ENCODE results near the gene RAPGEF6. TPM values are rescaled to one million over a fixed set of nuclear protein-coding genes. Genes with fewer than 3 reads are reported as not detected.

RAPGEF6 gene
- polyA plus RNA-seq, 1 experiment: 13.1 TPM

DNA sequence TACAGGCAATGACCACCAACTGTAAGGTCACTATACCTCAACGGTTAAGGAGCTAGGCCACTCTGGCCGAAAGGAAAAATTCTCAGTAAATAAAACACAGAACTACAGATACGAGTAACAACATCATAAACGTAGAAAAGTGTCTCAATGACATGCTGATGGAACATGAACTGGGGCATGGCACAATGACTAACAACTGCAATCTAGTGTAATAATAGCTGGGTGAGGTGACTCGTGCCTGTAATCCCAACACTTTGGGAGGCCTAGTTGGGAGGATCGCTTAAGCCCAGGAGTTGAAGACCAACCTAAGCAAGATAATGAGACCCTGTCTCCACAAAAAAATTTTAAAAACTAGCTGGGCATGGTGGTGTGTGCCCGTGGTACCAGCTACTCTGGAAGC is 9.8 kb upstream of the RAPGEF6 start:
- Histone ChIP-seq H3K4me3 (ENCODE audit: low read depth, low read length) (no peak overlapping the region), H3K27ac (ENCODE audit: low read depth, low read length) (no peak overlapping the region), H3K27me3 (ENCODE audit: control insufficient read depth, insufficient read depth, low read length) (no peaks in the 10 kb centered on the region), H3K9me3 (ENCODE audit: control insufficient read depth, insufficient read depth, low read length) (no peaks in the 10 kb centered on the region)
- CTCF ChIA-PET: no interaction called here
- TF ChIP-seq, protein P1, sequence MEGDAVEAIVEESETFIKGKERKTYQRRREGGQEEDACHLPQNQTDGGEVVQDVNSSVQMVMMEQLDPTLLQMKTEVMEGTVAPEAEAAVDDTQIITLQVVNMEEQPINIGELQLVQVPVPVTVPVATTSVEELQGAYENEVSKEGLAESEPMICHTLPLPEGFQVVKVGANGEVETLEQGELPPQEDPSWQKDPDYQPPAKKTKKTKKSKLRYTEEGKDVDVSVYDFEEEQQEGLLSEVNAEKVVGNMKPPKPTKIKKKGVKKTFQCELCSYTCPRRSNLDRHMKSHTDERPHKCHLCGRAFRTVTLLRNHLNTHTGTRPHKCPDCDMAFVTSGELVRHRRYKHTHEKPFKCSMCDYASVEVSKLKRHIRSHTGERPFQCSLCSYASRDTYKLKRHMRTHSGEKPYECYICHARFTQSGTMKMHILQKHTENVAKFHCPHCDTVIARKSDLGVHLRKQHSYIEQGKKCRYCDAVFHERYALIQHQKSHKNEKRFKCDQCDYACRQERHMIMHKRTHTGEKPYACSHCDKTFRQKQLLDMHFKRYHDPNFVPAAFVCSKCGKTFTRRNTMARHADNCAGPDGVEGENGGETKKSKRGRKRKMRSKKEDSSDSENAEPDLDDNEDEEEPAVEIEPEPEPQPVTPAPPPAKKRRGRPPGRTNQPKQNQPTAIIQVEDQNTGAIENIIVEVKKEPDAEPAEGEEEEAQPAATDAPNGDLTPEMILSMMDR (IDR thresholded peaks at IDR 0.05; ENCODE audit: low read depth, low read length): no peak
- POLR2A ChIA-PET: interaction anchor here (0.7 kb wide), 1 partner anchor 93 kb away, joined by 3 read pairs; no protein-coding TSS in a partner anchor
- DNase-seq (ENCODE audit: low read depth, low spot score): no peak

DNA sequence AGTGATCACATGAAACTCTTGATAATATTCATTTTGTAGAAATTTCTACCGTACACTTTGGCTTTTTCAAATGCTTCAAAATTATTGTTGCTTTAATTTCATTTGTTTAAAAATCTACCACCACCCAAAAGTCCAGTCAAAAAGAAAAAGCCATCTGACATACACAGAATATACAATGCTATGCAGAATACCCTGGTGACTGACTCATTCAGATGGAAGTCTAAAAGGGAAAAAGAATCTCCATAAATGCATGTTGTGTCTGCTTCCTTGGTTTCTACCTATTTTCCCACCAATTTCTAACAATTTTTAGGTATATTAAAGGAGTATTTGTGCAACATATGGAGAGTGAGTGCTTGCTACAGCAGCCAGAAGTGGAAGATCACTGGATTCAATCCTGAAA is 9.3 kb upstream of the RAPGEF6 start:
- no peak overlapping the region for H3K27ac ChIP-seq (ENCODE audit: low read depth, low read length)
- POLR2A ChIA-PET: no interaction called here

DNA sequence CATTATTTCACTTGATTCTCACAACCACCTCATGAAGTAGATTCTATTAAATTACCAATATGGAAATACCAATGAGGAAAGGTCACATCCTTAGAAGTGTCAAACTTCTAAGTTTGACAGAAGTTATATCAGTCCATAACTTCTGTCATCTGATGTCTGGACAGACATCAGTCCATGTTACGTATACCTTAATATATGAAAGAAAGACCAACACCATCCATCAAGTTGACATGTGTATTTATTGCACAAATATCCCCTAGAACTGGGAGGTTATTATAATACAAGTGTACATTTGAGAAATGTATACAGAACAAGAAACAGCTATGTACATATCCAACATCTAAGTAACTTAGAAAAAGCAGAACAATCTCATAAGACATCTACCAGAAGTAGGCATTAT is 6.5 kb upstream of the RAPGEF6 start:
- DNase-seq (ENCODE audit: low read depth, low spot score): no peak
- Histone ChIP-seq H3K4me3 (ENCODE audit: low read depth, low read length) (no peak overlapping the region), H3K27ac (ENCODE audit: low read depth, low read length) (no peak overlapping the region), H3K9me3 (ENCODE audit: control insufficient read depth, insufficient read depth, low read length) (no peaks in the 10 kb centered on the region), H3K27me3 (ENCODE audit: control insufficient read depth, insufficient read depth, low read length) (no peaks in the 10 kb centered on the region)
- ChIA-PET POLR2A (interaction anchor here (0.7 kb wide), 1 partner anchor 495 kb away, joined by 3 read pairs; no protein-coding TSS in a partner anchor), CTCF (no interaction called here)
- TF ChIP-seq, protein P1 (IDR thresholded peaks at IDR 0.05; ENCODE audit: low read depth, low read length): no peak

More for the DNA sequence above, 9.3 kb upstream of the RAPGEF6 start:
- no peaks in the 10 kb centered on the region for H3K9me3 ChIP-seq (ENCODE audit: control insufficient read depth, insufficient read depth, low read length)
- CTCF ChIA-PET: no interaction called here
- DNase-seq (ENCODE audit: low read depth, low spot score): no peak
- no peaks in the 10 kb centered on the region for H3K27me3 ChIP-seq (ENCODE audit: control insufficient read depth, insufficient read depth, low read length)
- no peak overlapping the region for H3K4me3 ChIP-seq (ENCODE audit: low read depth, low read length)
- TF ChIP-seq, protein P1 (IDR thresholded peaks at IDR 0.05; ENCODE audit: low read depth, low read length): no peak

DNA sequence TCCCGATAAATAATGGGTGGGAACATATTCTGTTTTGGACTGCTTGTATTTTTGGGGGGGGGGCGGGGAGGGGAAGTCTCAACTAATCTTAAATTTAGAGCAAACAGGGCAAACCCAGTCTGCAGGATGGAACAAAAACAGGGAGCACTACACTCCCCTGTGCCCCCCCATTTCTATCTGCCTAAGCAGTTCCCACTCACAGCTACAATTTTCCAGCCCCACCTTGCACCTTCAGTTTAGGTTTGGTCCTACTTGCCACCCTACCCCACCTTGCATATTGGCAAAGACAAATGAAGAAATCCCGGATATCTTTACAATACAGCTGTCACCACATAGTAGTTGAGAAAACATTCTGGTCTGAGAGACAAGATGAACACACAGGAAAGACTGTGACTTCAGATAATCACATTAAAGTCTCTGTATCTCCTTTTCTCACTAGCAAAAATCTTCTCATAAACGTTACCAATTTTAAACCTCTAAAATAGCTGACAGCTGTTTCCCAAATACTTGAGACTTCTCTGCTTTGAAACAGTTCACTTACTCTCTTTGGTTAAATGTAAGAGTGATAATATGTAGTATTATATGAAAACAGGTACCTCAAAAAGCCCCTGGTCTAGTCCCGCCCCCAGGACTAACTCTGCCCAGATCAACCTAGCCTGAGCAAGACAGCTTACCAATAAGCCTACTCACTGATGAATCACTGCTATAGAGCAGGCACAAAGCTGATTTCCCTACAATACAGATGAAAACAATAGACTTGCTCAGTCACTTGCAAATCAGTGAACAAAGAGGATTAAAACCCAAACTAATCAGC is 5.2 kb upstream of the RAPGEF6 start:
- POLR2A ChIA-PET: interaction anchor here (1.4 kb wide), 1 partner anchor 32 kb away, joined by 3 read pairs; no protein-coding TSS in a partner anchor
- TF ChIP-seq, protein P1 (IDR thresholded peaks at IDR 0.05; ENCODE audit: low read depth, low read length): no peak
- Histone ChIP-seq H3K27ac (ENCODE audit: low read depth, low read length) (no peak overlapping the region), H3K4me3 (ENCODE audit: low read depth, low read length) (no peak overlapping the region), H3K9me3 (ENCODE audit: control insufficient read depth, insufficient read depth, low read length) (no peaks in the 10 kb centered on the region), H3K27me3 (ENCODE audit: control insufficient read depth, insufficient read depth, low read length) (no peaks in the 10 kb centered on the region)
- CTCF ChIA-PET: interaction anchor here (2.2 kb wide), 2 partner anchors 16 to 51 kb away, joined by 6 to 10 read pairs; no protein-coding TSS in a partner anchor
- no peak for DNase-seq (ENCODE audit: low read depth, low spot score)

DNA sequence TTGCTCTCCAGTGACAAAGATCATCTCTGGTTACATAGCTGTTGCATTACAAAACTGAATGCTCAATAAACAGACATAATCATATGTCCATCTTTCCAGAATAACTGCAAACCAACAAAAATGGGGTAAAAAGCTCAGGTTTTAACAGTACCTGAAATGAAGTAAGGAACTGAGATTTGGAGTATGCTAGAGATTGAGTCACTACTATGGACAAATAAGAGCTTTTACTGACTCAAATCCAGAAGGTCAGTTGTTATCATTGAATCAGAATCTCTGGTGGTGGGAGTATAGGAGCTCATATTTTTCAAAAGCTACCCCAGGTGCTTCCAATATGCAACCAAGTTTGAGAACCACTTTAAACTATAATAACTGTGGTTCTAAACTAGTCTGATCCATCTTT is 4.1 kb upstream of the RAPGEF6 start:
- Histone ChIP-seq H3K27ac (ENCODE audit: low read depth, low read length) (no peak overlapping the region), H3K4me3 (ENCODE audit: low read depth, low read length) (no peak overlapping the region), H3K9me3 (ENCODE audit: control insufficient read depth, insufficient read depth, low read length) (peaks cover 4% of the 10 kb centered on the region; the same call in 1 of the 2 replicates), H3K27me3 (ENCODE audit: control insufficient read depth, insufficient read depth, low read length) (no peaks in the 10 kb centered on the region)
- CTCF ChIA-PET: interaction anchor here (2.2 kb wide), 2 partner anchors 17 to 50 kb away, joined by 6 to 10 read pairs; no protein-coding TSS in a partner anchor
- TF ChIP-seq, protein P1 (IDR thresholded peaks at IDR 0.05; ENCODE audit: low read depth, low read length): no peak
- POLR2A ChIA-PET: interaction anchor here (0.6 to 1.1 kb wide), 2 partner anchors 19 to 24 kb away, joined by 3 read pairs; no protein-coding TSS in a partner anchor
- no peak for DNase-seq (ENCODE audit: low read depth, low spot score)
